ENCODE data around the gene PLCG2.

Gene PLCG2

DNA sequence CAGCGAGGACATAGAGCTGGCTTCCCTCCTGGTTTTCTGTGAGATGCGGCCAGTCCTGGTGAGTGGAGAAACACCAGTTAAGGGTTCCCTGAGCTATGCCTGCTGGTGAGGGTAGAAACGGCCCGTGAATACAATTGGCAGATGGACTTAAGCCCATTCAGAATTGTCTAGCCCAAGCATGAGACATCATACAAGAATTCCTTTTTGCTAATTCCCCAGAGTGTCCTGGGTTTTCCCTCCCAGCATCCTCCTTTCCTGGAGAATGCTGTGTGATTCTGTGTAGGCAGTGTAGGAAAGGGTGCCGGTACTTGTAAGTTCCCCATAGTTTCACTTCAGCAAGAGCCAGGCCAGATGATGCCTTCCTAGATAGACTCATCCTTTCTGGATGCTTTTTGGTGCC, 167.1 kb downstream of the PLCG2 start:
- no peak for DNase-seq (ENCODE audit: extremely low spot score)
- TF ChIP-seq, protein P1, sequence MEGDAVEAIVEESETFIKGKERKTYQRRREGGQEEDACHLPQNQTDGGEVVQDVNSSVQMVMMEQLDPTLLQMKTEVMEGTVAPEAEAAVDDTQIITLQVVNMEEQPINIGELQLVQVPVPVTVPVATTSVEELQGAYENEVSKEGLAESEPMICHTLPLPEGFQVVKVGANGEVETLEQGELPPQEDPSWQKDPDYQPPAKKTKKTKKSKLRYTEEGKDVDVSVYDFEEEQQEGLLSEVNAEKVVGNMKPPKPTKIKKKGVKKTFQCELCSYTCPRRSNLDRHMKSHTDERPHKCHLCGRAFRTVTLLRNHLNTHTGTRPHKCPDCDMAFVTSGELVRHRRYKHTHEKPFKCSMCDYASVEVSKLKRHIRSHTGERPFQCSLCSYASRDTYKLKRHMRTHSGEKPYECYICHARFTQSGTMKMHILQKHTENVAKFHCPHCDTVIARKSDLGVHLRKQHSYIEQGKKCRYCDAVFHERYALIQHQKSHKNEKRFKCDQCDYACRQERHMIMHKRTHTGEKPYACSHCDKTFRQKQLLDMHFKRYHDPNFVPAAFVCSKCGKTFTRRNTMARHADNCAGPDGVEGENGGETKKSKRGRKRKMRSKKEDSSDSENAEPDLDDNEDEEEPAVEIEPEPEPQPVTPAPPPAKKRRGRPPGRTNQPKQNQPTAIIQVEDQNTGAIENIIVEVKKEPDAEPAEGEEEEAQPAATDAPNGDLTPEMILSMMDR (IDR thresholded peaks at IDR 0.05; ENCODE audit: control extremely low read depth, extremely low read depth, low read depth, missing control alignments) = no peak
- POLR2A ChIA-PET = no interaction called here
- CTCF ChIA-PET = interaction anchor here (1.6 kb wide), 1 partner anchor 35 kb away, joined by 3 read pairs; no protein-coding TSS in a partner anchor

DNA sequence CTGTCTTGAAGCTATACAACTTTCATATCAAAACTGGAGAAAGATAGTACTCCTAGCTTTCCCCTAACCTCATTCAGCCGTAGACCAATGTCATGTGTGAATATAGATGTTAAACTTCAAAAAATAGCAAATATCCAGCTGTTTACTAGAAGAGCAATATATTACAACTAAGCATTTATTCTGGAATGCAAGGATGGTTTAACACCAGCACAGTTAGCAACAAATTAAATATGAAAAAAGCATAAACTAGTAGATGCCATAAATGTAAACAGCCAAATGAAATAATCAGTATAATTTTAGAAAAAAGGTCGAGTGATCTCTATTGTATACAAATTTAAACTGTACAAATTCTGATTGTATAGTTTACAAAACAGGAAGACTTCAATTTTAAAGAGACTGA, 172.5 kb downstream of the PLCG2 start:
- TF ChIP-seq, protein P1 (IDR thresholded peaks at IDR 0.05; ENCODE audit: control extremely low read depth, extremely low read depth, low read depth, missing control alignments) = no peak
- ChIA-PET POLR2A (no interaction called here), CTCF (no interaction called here)
- no peak for DNase-seq (ENCODE audit: extremely low spot score)

DNA sequence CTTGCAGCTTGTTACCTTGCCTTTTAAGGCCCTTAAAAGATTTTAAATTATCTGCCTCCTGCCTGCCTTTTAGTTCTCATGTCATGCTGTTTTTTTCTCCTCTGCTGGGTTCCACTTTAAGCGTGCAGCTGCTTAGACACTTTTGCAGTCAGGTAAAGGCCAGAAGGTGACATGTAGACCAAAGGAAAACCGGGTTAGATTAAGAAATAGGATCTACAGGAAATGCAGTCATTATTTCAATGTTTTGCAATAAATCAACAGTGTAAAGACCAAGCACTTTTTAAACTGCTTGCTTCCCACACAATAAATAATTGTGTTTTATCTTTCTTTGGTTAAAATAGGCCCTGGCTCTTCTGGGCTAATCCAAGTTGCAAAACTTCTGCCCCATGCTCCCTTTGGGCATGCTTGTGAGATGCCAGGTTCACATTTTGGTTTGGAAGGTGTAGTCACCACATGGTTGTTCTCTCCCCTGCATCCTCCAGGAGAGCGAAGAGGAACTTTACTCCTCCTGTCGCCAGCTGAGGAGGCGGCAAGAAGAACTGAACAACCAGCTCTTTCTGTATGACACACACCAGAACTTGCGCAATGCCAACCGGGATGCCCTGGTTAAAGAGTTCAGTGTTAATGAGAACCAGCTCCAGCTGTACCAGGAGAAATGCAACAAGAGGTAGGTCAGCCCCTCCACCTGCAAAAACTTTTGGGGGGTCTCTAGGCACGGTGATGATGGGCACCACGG, 177.3 kb downstream of the PLCG2 start:
- no peak for DNase-seq (ENCODE audit: extremely low spot score)
- POLR2A ChIA-PET = no interaction called here
- CTCF ChIA-PET = no interaction called here
- TF ChIP-seq, protein P1 (IDR thresholded peaks at IDR 0.05; ENCODE audit: control extremely low read depth, extremely low read depth, low read depth, missing control alignments) = no peak

DNA sequence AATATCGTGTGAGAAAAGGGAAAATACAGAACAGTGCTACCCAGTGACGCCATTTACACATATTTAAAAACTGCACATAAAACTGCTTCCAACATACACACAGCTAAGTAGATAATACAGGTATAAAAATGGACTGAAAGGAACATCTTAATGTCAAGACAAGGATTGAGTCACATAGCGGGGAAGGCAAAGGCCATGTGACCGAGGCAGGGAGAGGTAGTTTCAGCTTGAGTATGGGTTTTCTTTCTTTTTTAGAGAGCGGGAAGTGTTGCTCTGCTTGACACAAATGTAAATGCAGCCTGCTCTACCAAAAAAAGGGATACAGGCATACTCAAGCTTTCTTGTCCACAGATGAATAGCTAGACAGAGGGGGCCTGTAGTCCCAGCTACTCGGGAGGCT, 185.7 kb downstream of the PLCG2 start:
- POLR2A ChIA-PET = no interaction called here
- CTCF ChIA-PET = no interaction called here
- TF ChIP-seq, protein P1 (IDR thresholded peaks at IDR 0.05; ENCODE audit: control extremely low read depth, extremely low read depth, low read depth, missing control alignments) = no peak
- no peak for DNase-seq (ENCODE audit: extremely low spot score)

DNA sequence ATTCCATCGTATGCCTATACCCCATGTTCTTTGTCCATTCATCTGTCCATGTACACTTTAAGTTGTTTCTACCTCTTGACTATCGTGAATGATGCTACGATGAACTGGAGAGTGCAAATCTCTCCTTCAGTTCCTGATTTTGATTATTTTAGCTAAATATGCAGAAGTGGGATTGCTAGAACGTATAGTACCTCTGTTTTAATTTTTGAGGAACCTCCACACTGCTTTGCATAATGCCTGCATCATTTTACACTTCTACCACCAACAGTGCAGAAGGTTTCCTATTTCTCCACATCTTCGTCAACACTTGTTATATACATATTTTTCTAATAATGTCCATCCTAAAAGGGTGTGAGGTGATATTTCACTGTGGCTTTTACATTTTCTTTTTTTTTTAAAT, 188.3 kb downstream of the PLCG2 start:
- no peak for DNase-seq (ENCODE audit: extremely low spot score)
- POLR2A ChIA-PET = no interaction called here
- CTCF ChIA-PET = no interaction called here
- TF ChIP-seq, protein P1 (IDR thresholded peaks at IDR 0.05; ENCODE audit: control extremely low read depth, extremely low read depth, low read depth, missing control alignments) = no peak

DNA sequence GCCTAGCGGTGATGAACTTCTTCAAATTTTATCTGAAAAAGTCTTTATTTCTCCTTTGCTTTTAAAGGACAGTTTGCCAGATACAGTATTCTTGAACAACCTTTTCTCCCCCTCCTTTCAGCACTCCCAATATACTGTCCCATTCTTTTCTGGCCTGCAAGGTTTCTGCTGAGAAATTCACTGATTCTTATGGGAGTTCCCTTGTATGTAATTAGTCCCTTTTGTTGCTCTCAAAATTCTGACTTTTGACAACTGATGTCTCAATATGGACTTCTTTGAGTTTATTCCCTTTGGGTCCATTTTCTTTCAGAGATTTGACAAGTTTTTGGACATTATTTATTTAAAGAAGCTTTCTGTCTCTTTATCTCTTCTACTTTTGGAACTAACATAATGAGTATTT, 192.8 kb downstream of the PLCG2 start:
- DNase-seq (ENCODE audit: extremely low spot score) = no peak
- TF ChIP-seq, protein P1 (IDR thresholded peaks at IDR 0.05; ENCODE audit: control extremely low read depth, extremely low read depth, low read depth, missing control alignments) = no peak
- POLR2A ChIA-PET = no interaction called here
- CTCF ChIA-PET = no interaction called here
